Common myeloid progenitor, CD34-positive (primary cell): ENCODE results near the gene DCP2. TPM values are rescaled to one million over a fixed set of nuclear protein-coding genes. Genes with fewer than 3 reads are reported as not detected.
A peak's percentile ranks its signal among the peaks of the same experiment; 100 is the strongest.

Experiments used
- CTCF ChIA-PET: fragments of 350-600 bp; sonication (Branson Sonifier 250); formaldehyde crosslinking; loops from one replicate; lab custom pipeline; 2021; ENCODE audit warnings: antibody characterized with exemption; lab: Charles Lee
- POLR2A ChIA-PET: fragments of 350-600 bp; sonication (Branson Sonifier 250); formaldehyde crosslinking; loops from one replicate; lab custom pipeline; 2021; ENCODE audit warnings: antibody characterized with exemption; lab: Charles Lee
- DNase-seq, 3 donors: peaks; one replicate each; pipeline versions ENCODE4 v3.0.0 to v3.0.0-alpha.2; 2013
- H3K27ac ChIP-seq, 2 experiments: 1 replicate in 1 of 2; 2 replicates in 1 of 2; pipeline ENCODE4 v1.7.0; 2013; ENCODE audit warnings: inconsistent platforms in 2 of 2, low read length in 2 of 2, mild to moderate bottlenecking in 2 of 2, low read depth in 1 of 2, moderate library complexity in 1 of 2; ENCODE audit not compliant: severe bottlenecking in 2 of 2, insufficient read depth in 1 of 2, poor library complexity in 1 of 2
- H3K27me3 ChIP-seq, 5 experiments: replicated peaks in 2 of 5; 1 replicate in 3 of 5; 2 replicates in 2 of 5; pipeline versions ENCODE4 v1.6.1 to v1.7.0; 2013; ENCODE audit warnings: low read length in 4 of 5, mild to moderate bottlenecking in 2 of 5, moderate library complexity in 2 of 5, inconsistent platforms in 1 of 5; ENCODE audit not compliant: insufficient read depth in 5 of 5, control insufficient read depth in 4 of 5
- H3K36me3 ChIP-seq, 4 experiments: 1 replicate in 2 of 4; 2 replicates in 2 of 4; pipeline versions ENCODE4 v1.6.1 to v1.7.0; 2013; ENCODE audit warnings: low read length in 3 of 4, control low read depth in 1 of 4, mild to moderate bottlenecking in 1 of 4; ENCODE audit not compliant: control insufficient read depth in 4 of 4, insufficient read depth in 4 of 4
- H3K4me1 ChIP-seq, 4 experiments: 1 replicate in 3 of 4; 2 replicates in 1 of 4; pipeline versions ENCODE4 v1.6.1 to v1.7.1; 2013; ENCODE audit warnings: low read length in 3 of 4, mild to moderate bottlenecking in 3 of 4, control low read depth in 1 of 4, inconsistent platforms in 1 of 4, moderate library complexity in 1 of 4; ENCODE audit not compliant: control insufficient read depth in 4 of 4, insufficient read depth in 4 of 4; ENCODE audit errors: control extremely low read depth in 1 of 4
- H3K4me3 ChIP-seq, 7 experiments: 1 replicate in 4 of 7; 2 replicates in 3 of 7; pipeline versions ENCODE4 v1.5.1 to v1.7.0; 2013; ENCODE audit warnings: mild to moderate bottlenecking in 7 of 7, low read length in 6 of 7, moderate library complexity in 6 of 7, inconsistent platforms in 2 of 7, low read depth in 2 of 7, control low read depth in 1 of 7; ENCODE audit not compliant: insufficient read depth in 4 of 7, control insufficient read depth in 1 of 7; ENCODE audit errors: extremely low read depth in 1 of 7
- H3K9me3 ChIP-seq, 5 experiments: 1 replicate in 4 of 5; 2 replicates in 1 of 5; pipeline versions ENCODE4 v1.6.1 to v1.7.1; 2013; ENCODE audit warnings: low read length in 4 of 5, mild to moderate bottlenecking in 2 of 5, inconsistent platforms in 1 of 5, low read depth in 1 of 5, moderate library complexity in 1 of 5; ENCODE audit not compliant: control insufficient read depth in 4 of 5, insufficient read depth in 2 of 5; ENCODE audit errors: control extremely low read depth in 1 of 5
- WGBS: methylation state at CpG from one replicate; pipeline ENCODE4 v1.1.5; 2013; ENCODE audit not compliant: insufficient coverage; 5-methylcytosine and 5-hydroxymethylcytosine counted together
- polyA plus RNA-seq: library from polyadenylated mRNA; unstranded; fragments of 120-200 nt; gene quantifications from one replicate; pipeline ENCODE4 v1.2.1, GENCODE V29; 2013

Gene DCP2
- 23.9 TPM for polyA plus RNA-seq

- ChIA-PET CTCF (interaction anchor here (0.9 to 1.2 kb wide), 5 partner anchors 12 to 54 kb away, joined by 3 to 4 read pairs (median 3); no protein-coding TSS in a partner anchor), POLR2A (interaction anchor here (0.6 to 0.9 kb wide), 3 partner anchors 11 to 111 kb away, joined by 3 read pairs; no protein-coding TSS in a partner anchor)
- under 1% methylated on average over 74 of the region's 75 CpGs for WGBS
These were observed at the start of gene DCP2 for GRCh38 chr5:112976432-112977309. TSS of gene DCP2 (plus strand) at chr5:112976798. CDS start at chr5:112976934, 136 bp downstream.

GRCh38 chr5:112929336-112930081, 47.1 kb upstream of the DCP2 start:
- CTCF ChIA-PET = interaction anchor here (1.1 kb wide), 1 partner anchor 32 kb away, joined by 4 read pairs; no protein-coding TSS in a partner anchor

More at GRCh38 chr5:112976432-112977309, at the start of gene DCP2:
- Histone ChIP-seq H3K27ac (peak within 1 kb of the TSS; percentile 68 to 87), H3K36me3 (peaks cover 0 to 4% (median 2%) of the 10 kb centered on the region in 4 experiments), H3K4me1 (peaks cover 2 to 30% (median 19%) of the 10 kb centered on the region in 4 experiments), H3K4me3 (peak within 1 kb of the TSS; percentile 65 to 98 (median 93)), H3K9me3 (no peaks in the 10 kb centered on the region), H3K27me3 (no peaks in the 10 kb centered on the region)
- DNase-seq = peak; percentile 98 to 99 (median 99)

GRCh38 chr5:112930082-112930344, 46.6 kb upstream of the DCP2 start:
- WGBS = no CpG with 5 or more reads among the region's 1 CpG
- peak; percentile 75 to 96 (median 93) for DNase-seq
- Histone ChIP-seq H3K27me3 (peaks cover 0 to 78% (median 37%) of the 10 kb centered on the region in 5 experiments), H3K27ac (no peak overlapping the region), H3K4me3 (no peak overlapping the region), H3K4me1 (peaks cover 10 to 44% (median 15%) of the 10 kb centered on the region in 4 experiments), H3K9me3 (no peaks in the 10 kb centered on the region), H3K36me3 (no peaks in the 10 kb centered on the region)
- POLR2A ChIA-PET = no interaction called here
- CTCF ChIA-PET = interaction anchor here (1.1 kb wide), 1 partner anchor 31 kb away, joined by 4 read pairs; no protein-coding TSS in a partner anchor

More at GRCh38 chr5:112929336-112930081, 47.1 kb upstream of the DCP2 start:
- Histone ChIP-seq H3K36me3 (no peaks in the 10 kb centered on the region), H3K27ac (no peak overlapping the region), H3K4me1 (peaks cover 10 to 44% (median 15%) of the 10 kb centered on the region in 4 experiments), H3K9me3 (no peaks in the 10 kb centered on the region), H3K4me3 (peak overlapping the region in 1 of 7 experiments; percentile 22), H3K27me3 (peaks cover 0 to 79% (median 34%) of the 10 kb centered on the region in 5 experiments)
- POLR2A ChIA-PET = no interaction called here
- no CpG with 5 or more reads among the region's 4 CpGs for WGBS
- no peak for DNase-seq

GRCh38 chr5:112931473-112931872, 45.1 kb upstream of the DCP2 start:
- no CpG with 5 or more reads among the region's 2 CpGs for WGBS
- Histone ChIP-seq H3K27me3 (peaks cover 0 to 77% (median 31%) of the 10 kb centered on the region in 5 experiments), H3K4me3 (no peak overlapping the region), H3K36me3 (no peaks in the 10 kb centered on the region), H3K27ac (no peak overlapping the region), H3K4me1 (peaks cover 10 to 44% (median 15%) of the 10 kb centered on the region in 4 experiments), H3K9me3 (no peaks in the 10 kb centered on the region)
- POLR2A ChIA-PET = no interaction called here
- DNase-seq = peak in 2 of 3 donors; percentile 23 to 35
- CTCF ChIA-PET = interaction anchor here (1.2 to 1.6 kb wide), 2 partner anchors 8 to 10 kb away, joined by 5 read pairs; partner anchors contain the start of gene REEP5

- ChIA-PET POLR2A (no interaction called here), CTCF (no interaction called here)
- no peak for DNase-seq
- Histone ChIP-seq H3K9me3 (no peaks in the 10 kb centered on the region), H3K4me1 (peaks cover 10 to 35% (median 15%) of the 10 kb centered on the region in 4 experiments), H3K4me3 (no peak overlapping the region), H3K27me3 (peaks cover 0 to 70% (median 29%) of the 10 kb centered on the region in 5 experiments), H3K27ac (no peak overlapping the region), H3K36me3 (no peaks in the 10 kb centered on the region)
- no CpG with 5 or more reads among the region's 1 CpG for WGBS
These were observed 43.5 kb upstream of the DCP2 start for GRCh38 chr5:112933105-112933504.

- CTCF ChIA-PET = no interaction called here
- POLR2A ChIA-PET = interaction anchor here (0.5 kb wide), 1 partner anchor 17 kb away, joined by 4 read pairs; no protein-coding TSS in a partner anchor
- Histone ChIP-seq H3K4me1 (peaks cover 8 to 28% (median 11%) of the 10 kb centered on the region in 4 experiments), H3K4me3 (no peak overlapping the region), H3K9me3 (no peaks in the 10 kb centered on the region), H3K27me3 (peaks cover 0 to 71% (median 26%) of the 10 kb centered on the region in 5 experiments), H3K27ac (no peak overlapping the region), H3K36me3 (no peaks in the 10 kb centered on the region)
- DNase-seq = no peak
- WGBS = no CpG with 5 or more reads among the region's 1 CpG
These were observed 42.8 kb upstream of the DCP2 start for GRCh38 chr5:112933651-112934365.
